Hepatocyte (in vitro differentiated cells): ENCODE data around the gene SCN7A. TPM values are rescaled to one million over a fixed set of nuclear protein-coding genes. Genes with fewer than 3 reads are reported as not detected.
"Not testable (repeated sequence)": the region's sequence is repeated elsewhere in the genome, so short reads cannot be mapped to it uniquely, and the experiment has no call there.

Experiments used
- DNase-seq: peaks from one replicate; pipeline ENCODE4 v3.0.0-alpha.2; 2016; ENCODE audit warnings: low spot score
- H2AFZ ChIP-seq: fragments of 200-600 bp; sonication (generic); 2 replicates; pipeline ENCODE4 v1.6.0; 2016; ENCODE audit warnings: antibody characterized with exemption, mild to moderate bottlenecking
- H3K27ac ChIP-seq: fragments of 200-600 bp; sonication (generic); 2 replicates; pipeline ENCODE4 v1.5.1; 2016; ENCODE audit warnings: mild to moderate bottlenecking
- H3K27me3 ChIP-seq: fragments of 200-600 bp; sonication (generic); 2 replicates; pipeline ENCODE4 v1.6.1; 2016
- H3K36me3 ChIP-seq: fragments of 200-600 bp; sonication (generic); replicated peaks from 2 replicates; pipeline ENCODE4 v1.5.1; 2016; ENCODE audit warnings: low read depth; ENCODE audit not compliant: insufficient read depth
- H3K4me1 ChIP-seq: fragments of 200-600 bp; sonication (generic); 2 replicates; pipeline ENCODE4 v1.5.1; 2016; ENCODE audit warnings: mild to moderate bottlenecking, moderate library complexity; ENCODE audit not compliant: insufficient read depth
- H3K4me2 ChIP-seq: fragments of 200-600 bp; sonication (generic); 2 replicates; pipeline ENCODE4 v1.6.0; 2016
- H3K4me3 ChIP-seq: fragments of 200-600 bp; sonication (generic); 2 replicates; pipeline ENCODE4 v1.5.1; 2016; ENCODE audit warnings: mild to moderate bottlenecking
- H3K79me2 ChIP-seq: fragments of 200-600 bp; sonication (generic); 2 replicates; pipeline ENCODE4 v1.6.0; 2017; ENCODE audit warnings: mild to moderate bottlenecking
- H3K9me2 ChIP-seq: fragments of 200-600 bp; sonication (generic); replicated peaks from 2 replicates; pipeline ENCODE4 v1.6.0; 2017; ENCODE audit warnings: mild to moderate bottlenecking; ENCODE audit not compliant: insufficient read depth
- H3K9me3 ChIP-seq: fragments of 200-600 bp; sonication (generic); 2 replicates; pipeline ENCODE4 v1.5.1; 2016; ENCODE audit warnings: low read depth, mild to moderate bottlenecking
- H4K20me1 ChIP-seq: fragments of 200-600 bp; sonication (generic); 2 replicates; pipeline ENCODE4 v1.6.0; 2016; ENCODE audit warnings: mild to moderate bottlenecking; ENCODE audit not compliant: insufficient read depth, poor library complexity, severe bottlenecking
- CTCF ChIP-seq: fragments of 200-600 bp; sonication (generic); IDR thresholded peaks from 2 replicates; pipeline ENCODE4 v1.5.1; 2016; ENCODE audit warnings: antibody characterized with exemption, mild to moderate bottlenecking; ENCODE audit not compliant: poor library complexity
- EZH2 ChIP-seq: fragments of 200-600 bp; sonication (generic); IDR thresholded peaks from 2 replicates; pipeline ENCODE4 v1.6.1; 2016; ENCODE audit warnings: antibody characterized with exemption, mild to moderate bottlenecking, borderline replicate concordance
- EZH2phosphoT487 ChIP-seq: fragments of 200-600 bp; sonication (generic); IDR thresholded peaks from one replicate; pipeline ENCODE4 v1.6.1; 2018; ENCODE audit warnings: antibody characterized with exemption, mild to moderate bottlenecking, low read depth, moderate library complexity; ENCODE audit not compliant: unreplicated experiment, severe bottlenecking
- WGBS: methylation state at CpG from one replicate; pipeline ENCODE4 v1.1.6; 2016; ENCODE audit warnings: low lambda C conversion rate; ENCODE audit errors: missing lambda C conversion rate; 5-methylcytosine and 5-hydroxymethylcytosine counted together
- polyA plus RNA-seq: library from polyadenylated mRNA; unstranded; fragments of >200 nt; fragmentation: Nextera tagmentation; extraction: Ambion mirVana; gene quantifications from 2 replicates; pipeline ENCODE4 v1.2.1, GENCODE V29; 2016
- total RNA-seq: library from RNA; depleted of rRNA; stranded (reverse); fragments of >200 nt; gene quantifications from 2 replicates; pipeline ENCODE4 v1.2.3, GENCODE V29; 2014

Gene SCN7A
- total and polyA plus RNA-seq, 2 experiments from 2014 or later: 0.29 to 5.0 TPM

DNA sequence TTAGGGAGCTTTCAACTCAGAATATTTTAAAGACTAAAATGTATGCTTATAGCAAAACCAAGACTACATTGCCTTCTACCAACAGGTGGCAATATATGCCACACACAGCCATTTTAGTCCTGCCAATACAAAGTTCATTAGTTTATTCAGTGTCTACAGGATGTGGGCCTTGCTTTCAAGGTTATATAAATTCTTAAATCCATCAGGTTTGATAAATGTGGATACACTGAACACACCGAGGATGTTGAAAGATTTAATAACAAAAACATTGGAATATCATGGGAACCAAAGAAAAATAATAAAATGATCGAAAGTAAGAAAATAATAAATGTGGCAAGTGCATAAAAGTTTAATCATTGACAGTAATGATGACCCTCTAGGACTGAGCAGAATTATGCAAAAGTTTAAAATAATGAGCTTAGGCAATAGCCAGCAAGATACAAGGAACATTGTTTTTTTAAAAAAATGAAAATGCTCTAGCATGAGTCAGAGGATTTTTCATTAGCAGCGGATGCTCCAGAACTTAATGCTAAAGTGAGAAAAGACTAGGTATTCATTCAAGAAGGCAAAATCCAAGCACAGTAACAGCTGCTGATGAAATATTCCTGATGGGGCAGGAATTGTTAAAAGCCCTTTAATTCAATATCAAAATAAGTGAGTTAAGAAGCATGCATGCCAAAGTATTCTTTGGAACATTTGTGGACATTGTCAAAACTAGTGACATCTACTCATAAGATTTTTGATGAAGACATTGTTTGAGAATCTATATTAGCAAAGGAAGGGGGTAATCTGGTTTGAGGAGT is 132.5 kb downstream of the SCN7A start:
- peak; percentile 30 for DNase-seq
- H3K4me2 ChIP-seq: no peak overlapping the region
- TF ChIP-seq EZH2: no peak
- peak; percentile 67 for TF ChIP-seq CTCF
- TF ChIP-seq EZH2phosphoT487: no peak
- H3K27me3 ChIP-seq: no peaks in the 10 kb centered on the region
- no peaks in the 10 kb centered on the region for H3K9me2 ChIP-seq
- H3K4me3 ChIP-seq: no peak overlapping the region
- H3K4me1 ChIP-seq: no peaks in the 10 kb centered on the region
- no peak overlapping the region for H3K27ac ChIP-seq
- H3K36me3 ChIP-seq: no peaks in the 10 kb centered on the region
- WGBS: 79% methylated on average over 3 of the region's 3 CpGs
- peaks cover 3% of the 10 kb centered on the region for H3K79me2 ChIP-seq
- H2AFZ ChIP-seq: no peak overlapping the region
- no peaks in the 10 kb centered on the region for H3K9me3 ChIP-seq
- H4K20me1 ChIP-seq: no peaks in the 10 kb centered on the region

DNA sequence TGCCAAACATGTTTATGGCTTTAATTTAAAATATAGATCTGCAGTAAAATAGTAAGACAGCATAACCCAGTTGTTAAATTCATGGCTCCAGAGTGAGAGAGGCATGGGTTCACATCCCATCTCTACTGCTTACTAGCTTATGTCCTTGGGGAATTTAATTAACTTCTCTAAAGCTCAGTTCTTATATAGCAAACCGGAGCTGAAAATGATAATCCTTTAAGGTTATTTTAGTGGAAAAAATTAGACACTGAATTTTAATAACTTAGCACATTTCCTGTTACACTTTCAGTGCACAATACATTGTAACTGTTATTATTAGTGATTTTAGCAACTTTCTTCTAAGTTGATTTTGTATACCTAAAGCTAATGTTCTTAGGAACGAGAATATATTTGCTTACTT is 133.1 kb downstream of the SCN7A start:
- H3K9me3 ChIP-seq: no peaks in the 10 kb centered on the region
- no peaks in the 10 kb centered on the region for H3K4me1 ChIP-seq
- no peaks in the 10 kb centered on the region for H3K36me3 ChIP-seq
- no peaks in the 10 kb centered on the region for H4K20me1 ChIP-seq
- no peak overlapping the region for H3K27ac ChIP-seq
- no peak for DNase-seq
- H3K4me3 ChIP-seq: no peak overlapping the region
- TF ChIP-seq EZH2 (no peak), CTCF (no peak), EZH2phosphoT487 (no peak)
- WGBS: 78% methylated on average over 2 of the region's 2 CpGs
- no peak overlapping the region for H2AFZ ChIP-seq
- no peaks in the 10 kb centered on the region for H3K27me3 ChIP-seq
- no peak overlapping the region for H3K4me2 ChIP-seq
- H3K79me2 ChIP-seq: peaks cover 3% of the 10 kb centered on the region
- no peaks in the 10 kb centered on the region for H3K9me2 ChIP-seq

GRCh38 chr2:166360426-166360825 is 133.6 kb downstream of the SCN7A start:
- Histone ChIP-seq H3K4me2 (no peak overlapping the region), H3K9me2 (no peaks in the 10 kb centered on the region), H3K4me3 (no peak overlapping the region), H3K27ac (no peak overlapping the region), H2AFZ (no peak overlapping the region), H3K9me3 (no peaks in the 10 kb centered on the region), H3K27me3 (no peaks in the 10 kb centered on the region), H4K20me1 (no peaks in the 10 kb centered on the region), H3K36me3 (no peaks in the 10 kb centered on the region), H3K4me1 (no peaks in the 10 kb centered on the region), H3K79me2 (peaks cover 3% of the 10 kb centered on the region)
- TF ChIP-seq EZH2 (no peak), EZH2phosphoT487 (no peak), CTCF (no peak)
- no peak for DNase-seq

DNA sequence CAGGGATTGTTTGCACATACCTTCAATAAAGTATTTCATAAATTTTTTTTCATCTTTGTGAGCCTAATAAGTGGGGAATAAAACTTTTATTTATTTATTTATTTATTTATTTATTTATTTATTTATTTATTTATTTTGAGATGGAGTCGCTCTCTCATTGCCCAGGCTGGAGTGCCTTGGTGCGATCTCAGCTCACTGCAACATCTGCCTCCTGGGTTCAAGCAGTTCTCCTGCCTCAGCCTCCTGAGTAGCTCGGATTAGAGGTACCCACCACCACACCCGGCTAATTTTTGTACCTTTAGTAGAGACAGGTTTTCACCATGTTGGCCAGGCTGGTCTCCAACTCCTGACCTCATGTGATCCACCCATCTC is 136.1 kb downstream of the SCN7A start:
- not testable (repeated sequence) for H3K4me3 ChIP-seq, H3K79me2 ChIP-seq, DNase-seq, H3K9me2 ChIP-seq, H3K36me3 ChIP-seq, H3K4me2 ChIP-seq, H3K27me3 ChIP-seq, H3K27ac ChIP-seq, H4K20me1 ChIP-seq, H2AFZ ChIP-seq, H3K9me3 ChIP-seq, H3K4me1 ChIP-seq
- WGBS: 95% methylated on average over 4 of the region's 4 CpGs
